Gastroesophageal sphincter (tissue), 4 donors: ENCODE measurements around the gene DERA. TPM values are rescaled to one million over a fixed set of nuclear protein-coding genes. Genes with fewer than 3 reads are reported as not detected.

Experiments
- ATAC-seq: fragments of 150-250 bp; one replicate; pipeline ENCODE4 v1.9.1; 2016; ENCODE audit warnings: mild to moderate bottlenecking, moderate library complexity
- H3K27ac ChIP-seq, 4 donors: fragments of 200-600 bp; sonication (generic) in 3 of 4; 1 replicate in 3 of 4; 2 replicates in 1 of 4; pipeline ENCODE4 v1.5.1; 2016 to 2019
- H3K27me3 ChIP-seq: fragments of 200-600 bp; sonication (generic); one replicate; pipeline ENCODE4 v1.5.1; 2019
- H3K36me3 ChIP-seq, 2 donors: fragments of 200-600 bp; sonication (generic); one replicate each; pipeline ENCODE4 v1.5.1; 2019; ENCODE audit warnings: control low read depth in 1 of 2
- H3K4me1 ChIP-seq, 3 donors: fragments of 200-600 bp; sonication (generic); 1 replicate in 2 of 3; 2 replicates in 1 of 3; pipeline ENCODE4 v1.5.1; 2016 to 2019; ENCODE audit warnings: control low read depth in 2 of 3
- H3K4me3 ChIP-seq, 2 donors: fragments of 200-600 bp; sonication (generic); one replicate each; pipeline ENCODE4 v1.5.1; 2019; ENCODE audit warnings: mild to moderate bottlenecking in 1 of 2, moderate library complexity in 1 of 2
- H3K9me3 ChIP-seq, 3 donors: fragments of 200-600 bp; sonication (generic); one replicate each; pipeline ENCODE4 v1.5.1; 2017 to 2019; ENCODE audit warnings: control low read depth in 2 of 3
- EP300 ChIP-seq: sonication (generic); formaldehyde crosslinking; IDR thresholded peaks from one replicate; pipeline ENCODE4 v1.6.1; 2017; ENCODE audit warnings: antibody characterized with exemption, mild to moderate bottlenecking
- POLR2A ChIP-seq, 2 donors: fragments of 450-650 bp; IDR thresholded peaks; one replicate each; pipeline ENCODE4 v1.6.1; 2017; ENCODE audit warnings: antibody characterized with exemption in 2 of 2, mild to moderate bottlenecking in 2 of 2, moderate library complexity in 1 of 2
- POLR2AphosphoS5 ChIP-seq: sonication (generic); formaldehyde crosslinking; IDR thresholded peaks from one replicate; pipeline ENCODE4 v1.6.1; 2017; ENCODE audit warnings: antibody characterized with exemption
- WGBS, 2 donors: methylation state at CpG; one replicate each; pipeline ENCODE4 v1.1.5; 2018; ENCODE audit warnings: low coverage in 1 of 2; 5-methylcytosine and 5-hydroxymethylcytosine counted together
- total RNA-seq, 4 donors: library from RNA; depleted of rRNA; stranded (reverse); fragments of >200 nt; gene quantifications; one replicate each; pipeline ENCODE4 v1.1.0, GENCODE V29; 2016
- TF ChIP-seq, protein P1 (sequence below), 4 experiments: fragments of 200-600 bp in 2 of 4; fragments of 450-650 bp in 2 of 4; sonication (generic) in 1 of 4; IDR thresholded peaks; one replicate each; pipeline ENCODE4 v1.5.1; 2017 to 2019; ENCODE audit warnings: antibody characterized with exemption in 4 of 4, mild to moderate bottlenecking in 2 of 4, moderate library complexity in 2 of 4

The DERA gene
- total RNA-seq, 4 donors from 2014 or later, result 35.9 to 67.4 (median 52.5) TPM

GRCh38 chr12:16034136-16034817, 123.1 kb downstream of the DERA start:
- no peaks in the 10 kb centered on the region for H3K4me1 ChIP-seq
- TF ChIP-seq, protein P1, sequence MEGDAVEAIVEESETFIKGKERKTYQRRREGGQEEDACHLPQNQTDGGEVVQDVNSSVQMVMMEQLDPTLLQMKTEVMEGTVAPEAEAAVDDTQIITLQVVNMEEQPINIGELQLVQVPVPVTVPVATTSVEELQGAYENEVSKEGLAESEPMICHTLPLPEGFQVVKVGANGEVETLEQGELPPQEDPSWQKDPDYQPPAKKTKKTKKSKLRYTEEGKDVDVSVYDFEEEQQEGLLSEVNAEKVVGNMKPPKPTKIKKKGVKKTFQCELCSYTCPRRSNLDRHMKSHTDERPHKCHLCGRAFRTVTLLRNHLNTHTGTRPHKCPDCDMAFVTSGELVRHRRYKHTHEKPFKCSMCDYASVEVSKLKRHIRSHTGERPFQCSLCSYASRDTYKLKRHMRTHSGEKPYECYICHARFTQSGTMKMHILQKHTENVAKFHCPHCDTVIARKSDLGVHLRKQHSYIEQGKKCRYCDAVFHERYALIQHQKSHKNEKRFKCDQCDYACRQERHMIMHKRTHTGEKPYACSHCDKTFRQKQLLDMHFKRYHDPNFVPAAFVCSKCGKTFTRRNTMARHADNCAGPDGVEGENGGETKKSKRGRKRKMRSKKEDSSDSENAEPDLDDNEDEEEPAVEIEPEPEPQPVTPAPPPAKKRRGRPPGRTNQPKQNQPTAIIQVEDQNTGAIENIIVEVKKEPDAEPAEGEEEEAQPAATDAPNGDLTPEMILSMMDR (IDR thresholded peaks at IDR 0.05), result no peak
- no peak for TF ChIP-seq POLR2A (IDR thresholded peaks at IDR 0.05)
- no peak for TF ChIP-seq POLR2AphosphoS5
- TF ChIP-seq EP300, result no peak
- no peak overlapping the region for H3K4me3 ChIP-seq
- WGBS, 2 donors, result 89 to 93% methylated on average over 5 of the region's 5 CpGs
- H3K27ac ChIP-seq, result no peak overlapping the region
- no peaks in the 10 kb centered on the region for H3K9me3 ChIP-seq
- H3K36me3 ChIP-seq, result peaks cover 0 to 63% of the 10 kb centered on the region in 2 donors
- H3K27me3 ChIP-seq, result no peaks in the 10 kb centered on the region
- ATAC-seq, result no peak

- ATAC-seq, result no peak
- Histone ChIP-seq H3K4me3 (no peak overlapping the region), H3K27me3 (no peaks in the 10 kb centered on the region), H3K4me1 (no peaks in the 10 kb centered on the region), H3K9me3 (no peaks in the 10 kb centered on the region), H3K27ac (no peak overlapping the region), H3K36me3 (peaks cover 0 to 71% of the 10 kb centered on the region in 2 donors)
- TF ChIP-seq EP300 (no peak), POLR2A (IDR thresholded peaks at IDR 0.05) (no peak)
- TF ChIP-seq, protein P1 (IDR thresholded peaks at IDR 0.05), result no peak
- WGBS, 2 donors, result 83 to 87% methylated on average over 2 to 3 of the region's 3 CpGs
Measured at GRCh38 chr12:16036073-16036472, 124.9 kb downstream of the DERA start.

GRCh38 chr12:16037533-16037932, 126.4 kb downstream of the DERA start:
- peaks cover 0 to 62% of the 10 kb centered on the region in 2 donors for H3K36me3 ChIP-seq
- H3K27me3 ChIP-seq, result no peaks in the 10 kb centered on the region
- no peak for ATAC-seq
- H3K9me3 ChIP-seq, result peaks cover 0 to 10% (median 0%) of the 10 kb centered on the region in 3 donors
- H3K27ac ChIP-seq, result no peak overlapping the region
- no peak overlapping the region for H3K4me3 ChIP-seq
- no peaks in the 10 kb centered on the region for H3K4me1 ChIP-seq
- WGBS, 2 donors, result 57 to 86% methylated on average over 2 to 5 of the region's 6 CpGs
- TF ChIP-seq, protein P1 (IDR thresholded peaks at IDR 0.05), result no peak
- TF ChIP-seq POLR2A (IDR thresholded peaks at IDR 0.05) (no peak), POLR2AphosphoS5 (no peak), EP300 (no peak)

- Histone ChIP-seq H3K27ac (no peak overlapping the region), H3K9me3 (peaks cover 0 to 36% (median 0%) of the 10 kb centered on the region in 3 donors), H3K36me3 (peaks cover 0 to 22% of the 10 kb centered on the region in 2 donors), H3K27me3 (no peaks in the 10 kb centered on the region), H3K4me1 (no peaks in the 10 kb centered on the region), H3K4me3 (no peak overlapping the region)
- TF ChIP-seq EP300 (no peak), POLR2AphosphoS5 (no peak), POLR2A (IDR thresholded peaks at IDR 0.05) (no peak)
- TF ChIP-seq, protein P1 (IDR thresholded peaks at IDR 0.05), result no peak
- no peak for ATAC-seq
- 86% methylated on average over 1 of the region's 1 CpG; no CpG with 5 or more reads in 1 of the 2 donors for WGBS, 2 donors
Measured at GRCh38 chr12:16043480-16043879, 132.3 kb downstream of the DERA start.

DNA sequence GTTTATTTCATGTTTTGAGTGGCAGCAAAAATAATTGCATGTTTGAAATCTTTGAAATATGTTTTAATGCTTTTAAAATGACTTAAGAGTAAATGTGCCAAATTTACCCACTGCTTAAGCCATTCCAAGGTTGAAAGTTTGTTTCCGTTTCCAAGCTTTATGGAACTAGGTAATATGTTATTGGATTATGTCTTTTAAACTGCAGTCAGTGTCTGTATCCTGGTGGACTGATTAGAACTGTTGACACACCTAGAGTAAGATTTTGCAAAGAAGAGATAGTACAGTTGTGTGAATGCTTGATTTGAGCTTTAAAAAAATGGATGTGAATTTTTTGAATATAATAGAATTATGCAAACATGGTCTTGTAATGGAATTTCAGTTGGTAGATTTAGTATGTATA, 135.1 kb downstream of the DERA start:
- Histone ChIP-seq H3K27ac (no peak overlapping the region), H3K36me3 (peaks cover 0 to 5% of the 10 kb centered on the region in 2 donors), H3K4me3 (no peak overlapping the region), H3K9me3 (peaks cover 0 to 49% (median 0%) of the 10 kb centered on the region in 3 donors), H3K4me1 (no peaks in the 10 kb centered on the region), H3K27me3 (no peaks in the 10 kb centered on the region)
- TF ChIP-seq POLR2AphosphoS5 (no peak), POLR2A (IDR thresholded peaks at IDR 0.05) (no peak), EP300 (no peak)
- TF ChIP-seq, protein P1 (IDR thresholded peaks at IDR 0.05), result no peak
- 45 to 53% methylated on average over 1 of the region's 1 CpG for WGBS, 2 donors
- no peak for ATAC-seq
